Caco-2 (cell line): Measurements from ENCODE around the gene RERE. TPM values are rescaled to one million over a fixed set of nuclear protein-coding genes. Genes with fewer than 3 reads are reported as not detected.

Source experiments
- BruUV-seq: library from RNA; stranded (reverse); fragments of 400-500 nt; replicated peaks from 2 replicates; lab custom pipeline; 2021; lab: Mats Ljungman, UMichigan
- CTCF ChIA-PET: fragments of 300-600 bp; sonication (Branson Sonifier 250); formaldehyde crosslinking; loops from one replicate; lab custom pipeline; 2022; ENCODE audit warnings: antibody characterized with exemption; lab: Charles Lee
- POLR2A ChIA-PET: fragments of 300-600 bp; sonication (Branson Sonifier 250); formaldehyde crosslinking; loops from one replicate; lab custom pipeline; 2022; ENCODE audit warnings: antibody characterized with exemption; lab: Charles Lee
- DNase-seq, 2 experiments: peaks; one replicate each; pipeline versions ENCODE4 v3.0.0 to v3.0.0-alpha.2; 2020 to 2022
- H3K27me3 ChIP-seq: replicated peaks from 2 replicates; pipeline ENCODE4 v1.6.0; 2011; ENCODE audit warnings: low read length; ENCODE audit not compliant: control insufficient read depth, insufficient read depth
- H3K36me3 ChIP-seq: 2 replicates; pipeline ENCODE4 v1.5.1; 2011; ENCODE audit warnings: low read length; ENCODE audit not compliant: control insufficient read depth, insufficient read depth
- H3K4me1 ChIP-seq: fragments of 250-450 bp; sonication (Bioruptor Pico); 2 replicates; pipeline ENCODE4 v1.5.1; 2020; ENCODE audit warnings: mild to moderate bottlenecking
- H3K4me3 ChIP-seq: 2 replicates; pipeline ENCODE4 v1.5.1; 2011; ENCODE audit warnings: low read depth, mild to moderate bottlenecking, control low read depth, low read length
- H3K9me3 ChIP-seq: fragments of 250-450 bp; sonication (Bioruptor Pico); 2 replicates; pipeline ENCODE4 v1.5.1; 2020; ENCODE audit warnings: mild to moderate bottlenecking, moderate library complexity
- H3K27ac Mint-ChIP-seq: one replicate; pipeline ENCODE4 v1.8.0; 2022; ENCODE audit warnings: mixed read lengths; ENCODE audit not compliant: unreplicated experiment
- H3K27me3 Mint-ChIP-seq: one replicate; pipeline ENCODE4 v1.8.0; 2022; ENCODE audit warnings: mixed read lengths; ENCODE audit not compliant: insufficient read depth, unreplicated experiment
- H3K36me3 Mint-ChIP-seq: one replicate; pipeline ENCODE4 v1.8.0; 2022; ENCODE audit warnings: mild to moderate bottlenecking, mixed read lengths; ENCODE audit not compliant: insufficient read depth, unreplicated experiment
- H3K4me1 Mint-ChIP-seq: one replicate; pipeline ENCODE4 v1.8.0; 2022; ENCODE audit warnings: low read depth, mixed read lengths; ENCODE audit not compliant: unreplicated experiment
- H3K4me3 Mint-ChIP-seq: one replicate; pipeline ENCODE4 v1.8.0; 2022; ENCODE audit warnings: mild to moderate bottlenecking, moderate library complexity, mixed read lengths; ENCODE audit not compliant: unreplicated experiment
- H3K9me3 Mint-ChIP-seq: one replicate; pipeline ENCODE4 v1.8.0; 2022; ENCODE audit warnings: mixed read lengths; ENCODE audit not compliant: unreplicated experiment
- intact Hi-C: fragments of 100-400 bp; cut with micrococcal nuclease; formaldehyde crosslinking; loops from one replicate; pipeline ENCODE4 v1.10.0; 2022; ENCODE audit not compliant: unreplicated experiment
- total RNA-seq: library from RNA; stranded (reverse); gene quantifications from 2 replicates; pipeline ENCODE4 v1.2.3, GENCODE V29; 2022
- TF ChIP-seq, protein P1 (sequence below), 2 experiments: fragments of 200-600 bp in 1 of 2; IDR thresholded peaks; 1 replicate in 1 of 2; 2 replicates in 1 of 2; pipeline versions ENCODE4 v1.5.1 to v1.8.0; 2011 to 2022; ENCODE audit warnings: antibody characterized with exemption in 1 of 2, control low read depth in 1 of 2, inconsistent platforms in 1 of 2, low read depth in 1 of 2, low read length in 1 of 2, mild to moderate bottlenecking in 1 of 2, moderate library complexity in 1 of 2; ENCODE audit not compliant: insufficient read depth in 1 of 2, severe bottlenecking in 1 of 2, unreplicated experiment in 1 of 2

The RERE gene
- total RNA-seq, 1 experiment from 2014 or later: 85.2 TPM

DNA sequence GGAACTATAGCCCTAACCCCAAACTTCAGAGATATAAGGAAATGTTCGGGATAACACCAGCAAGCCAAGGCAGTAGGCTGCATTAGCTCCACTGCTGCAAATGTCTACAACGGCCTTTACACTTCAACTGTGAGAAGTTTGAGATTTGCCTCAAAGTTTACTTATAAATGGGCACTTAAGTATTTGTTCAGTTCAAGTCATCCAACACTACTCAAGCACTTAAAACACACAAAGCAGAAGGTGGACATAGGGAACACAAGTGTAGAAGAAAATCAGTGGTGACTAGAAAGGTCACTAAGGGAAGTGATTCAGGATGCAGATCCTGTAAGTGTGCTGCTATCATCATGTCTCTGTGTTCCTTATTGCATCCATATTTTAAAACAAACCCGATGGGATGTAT, 278.9 kb downstream of the RERE start:
- Histone ChIP-seq H3K4me3 (no peak overlapping the region), H3K36me3 (no peaks in the 10 kb centered on the region), H3K27me3 (no peaks in the 10 kb centered on the region), H3K9me3 (no peaks in the 10 kb centered on the region), H3K4me1 (no peaks in the 10 kb centered on the region)
- Mint-ChIP-seq H3K4me1 (peaks cover 7% of the 10 kb centered on the region), H3K9me3 (no peaks in the 10 kb centered on the region), H3K27me3 (no peaks in the 10 kb centered on the region), H3K4me3 (no peak overlapping the region), H3K36me3 (peaks cover 27% of the 10 kb centered on the region), H3K27ac (no peak overlapping the region)
- ChIA-PET POLR2A (no interaction called here), CTCF (no interaction called here)
- TF ChIP-seq, protein P1, sequence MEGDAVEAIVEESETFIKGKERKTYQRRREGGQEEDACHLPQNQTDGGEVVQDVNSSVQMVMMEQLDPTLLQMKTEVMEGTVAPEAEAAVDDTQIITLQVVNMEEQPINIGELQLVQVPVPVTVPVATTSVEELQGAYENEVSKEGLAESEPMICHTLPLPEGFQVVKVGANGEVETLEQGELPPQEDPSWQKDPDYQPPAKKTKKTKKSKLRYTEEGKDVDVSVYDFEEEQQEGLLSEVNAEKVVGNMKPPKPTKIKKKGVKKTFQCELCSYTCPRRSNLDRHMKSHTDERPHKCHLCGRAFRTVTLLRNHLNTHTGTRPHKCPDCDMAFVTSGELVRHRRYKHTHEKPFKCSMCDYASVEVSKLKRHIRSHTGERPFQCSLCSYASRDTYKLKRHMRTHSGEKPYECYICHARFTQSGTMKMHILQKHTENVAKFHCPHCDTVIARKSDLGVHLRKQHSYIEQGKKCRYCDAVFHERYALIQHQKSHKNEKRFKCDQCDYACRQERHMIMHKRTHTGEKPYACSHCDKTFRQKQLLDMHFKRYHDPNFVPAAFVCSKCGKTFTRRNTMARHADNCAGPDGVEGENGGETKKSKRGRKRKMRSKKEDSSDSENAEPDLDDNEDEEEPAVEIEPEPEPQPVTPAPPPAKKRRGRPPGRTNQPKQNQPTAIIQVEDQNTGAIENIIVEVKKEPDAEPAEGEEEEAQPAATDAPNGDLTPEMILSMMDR (IDR thresholded peaks at IDR 0.05; ENCODE audit: insufficient read depth in 1 of 2, low read depth in 1 of 2, low read length in 1 of 2, severe bottlenecking in 1 of 2, unreplicated experiment in 1 of 2): no peak
- intact Hi-C loops: no loop called here
- no peak for DNase-seq
- BruUV-seq: no TSS peak

DNA sequence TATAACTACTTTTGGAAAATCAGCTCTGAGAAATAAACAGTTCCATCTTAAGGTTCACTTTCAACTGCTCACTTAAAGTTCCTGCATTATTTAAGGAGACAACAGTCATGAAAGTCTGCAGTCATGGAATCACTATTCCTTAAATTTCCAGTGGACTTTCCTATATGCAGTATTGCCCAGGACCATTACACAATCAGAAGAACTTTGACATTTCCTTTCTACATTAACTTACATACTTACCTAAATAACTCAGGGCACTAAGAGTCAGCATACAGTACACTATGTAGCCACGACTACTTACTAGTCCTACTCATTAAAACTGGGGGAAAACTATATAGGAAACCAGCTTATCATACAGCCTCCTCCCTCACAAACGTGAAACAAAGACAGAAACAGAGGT, 279.4 kb downstream of the RERE start:
- no peaks in the 10 kb centered on the region for H3K36me3 ChIP-seq
- no peaks in the 10 kb centered on the region for H3K9me3 ChIP-seq
- no peak for DNase-seq
- H3K4me1 ChIP-seq: no peaks in the 10 kb centered on the region
- Mint-ChIP-seq H3K9me3 (no peaks in the 10 kb centered on the region), H3K36me3 (peaks cover 32% of the 10 kb centered on the region), H3K4me1 (peaks cover 7% of the 10 kb centered on the region), H3K27me3 (no peaks in the 10 kb centered on the region), H3K27ac (no peak overlapping the region), H3K4me3 (no peak overlapping the region)
- ChIA-PET POLR2A (no interaction called here), CTCF (no interaction called here)
- no peaks in the 10 kb centered on the region for H3K27me3 ChIP-seq
- TF ChIP-seq, protein P1 (IDR thresholded peaks at IDR 0.05; ENCODE audit: insufficient read depth in 1 of 2, low read depth in 1 of 2, low read length in 1 of 2, severe bottlenecking in 1 of 2, unreplicated experiment in 1 of 2): no peak
- intact Hi-C loops: no loop called here
- BruUV-seq: no TSS peak
- H3K4me3 ChIP-seq: no peak overlapping the region

- no peak overlapping the region for H3K27ac Mint-ChIP-seq
- peaks cover 7% of the 10 kb centered on the region for H3K4me1 Mint-ChIP-seq
- CTCF ChIA-PET: no interaction called here
These were observed 280.9 kb downstream of the RERE start for GRCh38 chr1:8536515-8536914.

More at GRCh38 chr1:8536515-8536914, 280.9 kb downstream of the RERE start:
- Histone ChIP-seq H3K9me3 (no peaks in the 10 kb centered on the region), H3K27me3 (no peaks in the 10 kb centered on the region), H3K4me3 (no peak overlapping the region), H3K36me3 (no peaks in the 10 kb centered on the region), H3K4me1 (no peaks in the 10 kb centered on the region)
- Mint-ChIP-seq H3K36me3 (peaks cover 37% of the 10 kb centered on the region), H3K9me3 (no peaks in the 10 kb centered on the region), H3K27me3 (no peaks in the 10 kb centered on the region), H3K4me3 (no peak overlapping the region)
- no TSS peak for BruUV-seq
- POLR2A ChIA-PET: no interaction called here
- TF ChIP-seq, protein P1 (IDR thresholded peaks at IDR 0.05; ENCODE audit: insufficient read depth in 1 of 2, low read depth in 1 of 2, low read length in 1 of 2, severe bottlenecking in 1 of 2, unreplicated experiment in 1 of 2): no peak
- no peak for DNase-seq
- intact Hi-C loops: no loop called here
